HEK293T (cell line): ENCODE data around the gene SCARB1.

Experiments used
- BHLHE40 ChIP-seq: fragments of 450-650 bp; IDR thresholded peaks from 2 replicates; pipeline ENCODE4 v1.6.1; 2016; ENCODE audit warnings: mild to moderate bottlenecking, moderate library complexity, borderline replicate concordance
- ELF4 ChIP-seq: fragments of 450-650 bp; IDR thresholded peaks from 2 replicates; pipeline ENCODE4 v1.6.1; 2017; ENCODE audit warnings: antibody characterized with exemption
- FOXM1 ChIP-seq: fragments of 450-650 bp; IDR thresholded peaks from 2 replicates; pipeline ENCODE4 v1.6.1; 2017; ENCODE audit warnings: mild to moderate bottlenecking, borderline replicate concordance
- HDGF ChIP-seq: fragments of 450-650 bp; IDR thresholded peaks from 2 replicates; pipeline ENCODE4 v1.6.1; 2017; ENCODE audit warnings: antibody characterized with exemption, borderline replicate concordance
- LEF1 ChIP-seq: fragments of 450-650 bp; IDR thresholded peaks from 2 replicates; pipeline ENCODE4 v1.6.1; 2017; ENCODE audit warnings: mild to moderate bottlenecking, borderline replicate concordance
- PKNOX1 ChIP-seq: fragments of 450-650 bp; IDR thresholded peaks from 2 replicates; pipeline ENCODE4 v1.6.1; 2016
- SP1 ChIP-seq: fragments of 450-650 bp; IDR thresholded peaks from 2 replicates; pipeline ENCODE4 v1.6.1; 2017
- SUZ12 ChIP-seq: fragments of 450-650 bp; IDR thresholded peaks from 2 replicates; pipeline ENCODE4 v1.6.1; 2016; ENCODE audit warnings: mild to moderate bottlenecking
- ZNF384 ChIP-seq: fragments of 450-650 bp; IDR thresholded peaks from 2 replicates; pipeline ENCODE4 v1.6.1; 2016

- no peak for TF ChIP-seq LEF1
- no peak for TF ChIP-seq SP1
- TF ChIP-seq BHLHE40, result no peak
- no peak for TF ChIP-seq PKNOX1
- no peak for TF ChIP-seq ELF4
- no peak for TF ChIP-seq FOXM1
- no peak for TF ChIP-seq ZNF384
- TF ChIP-seq SUZ12, result no peak
- no peak for TF ChIP-seq HDGF
These were observed 11.5 kb upstream of the SCARB1 start for GRCh38 chr12:124874988-124875802.
